Thymus (tissue), 11 donors: ENCODE measurements around the gene EFCAB5. TPM values are rescaled to one million over a fixed set of nuclear protein-coding genes. Genes with fewer than 3 reads are reported as not detected.
"Not testable (repeated sequence)": the region's sequence is repeated elsewhere in the genome, so short reads cannot be mapped to it uniquely, and the experiment has no call there.

Experiments
- DNase-seq, 9 donors: peaks; one replicate each; pipeline ENCODE4 v3.0.0-alpha.2; 2013; ENCODE audit warnings: low spot score in 9 of 9, low read depth in 6 of 9, missing footprints in 1 of 9
- H3K27ac ChIP-seq, 2 donors: one replicate each; pipeline ENCODE4 v1.5.1; 2013; ENCODE audit warnings: control low read depth in 1 of 2, low read depth in 1 of 2, low read length in 1 of 2, mild to moderate bottlenecking in 1 of 2, moderate library complexity in 1 of 2
- H3K27me3 ChIP-seq, 2 donors: one replicate each; pipeline ENCODE4 v1.5.1; 2013; ENCODE audit warnings: low read length in 1 of 2; ENCODE audit not compliant: control insufficient read depth in 2 of 2, insufficient read depth in 1 of 2
- H3K36me3 ChIP-seq, 2 donors: one replicate each; pipeline ENCODE4 v1.5.1; 2013; ENCODE audit warnings: low read length in 1 of 2, mild to moderate bottlenecking in 1 of 2, moderate library complexity in 1 of 2; ENCODE audit not compliant: control insufficient read depth in 2 of 2, insufficient read depth in 2 of 2
- H3K4me1 ChIP-seq, 2 donors: one replicate each; pipeline ENCODE4 v1.5.1; 2013; ENCODE audit warnings: low read length in 2 of 2; ENCODE audit not compliant: control insufficient read depth in 2 of 2, insufficient read depth in 2 of 2
- H3K4me3 ChIP-seq, 2 donors: one replicate each; pipeline ENCODE4 v1.5.1; 2013; ENCODE audit warnings: low read length in 2 of 2, control low read depth in 1 of 2, mild to moderate bottlenecking in 1 of 2
- H3K9me3 ChIP-seq, 2 donors: one replicate each; pipeline ENCODE4 v1.5.1; 2013; ENCODE audit warnings: low read length in 1 of 2, mild to moderate bottlenecking in 1 of 2; ENCODE audit not compliant: control insufficient read depth in 2 of 2, insufficient read depth in 1 of 2
- WGBS: extraction: QIAGEN DNeasy Blood & Tissue Kit; methylation state at CpG from one replicate; pipeline ENCODE4 v1.1.7; 2013; 5-methylcytosine and 5-hydroxymethylcytosine counted together
- polyA plus RNA-seq: library from polyadenylated mRNA; stranded (reverse); fragments of 200-250 nt; gene quantifications from one replicate; pipeline ENCODE4 v1.2.3, GENCODE V29; 2013
- total RNA-seq: library from RNA; stranded (reverse); fragments of 120-200 nt; gene quantifications from one replicate; pipeline ENCODE4 v1.2.4, GENCODE V29; 2013
- donor health status: healthy.

Gene EFCAB5
- total and polyA plus RNA-seq, 2 donors = 0.57 to 1.5 TPM

GRCh38 chr17:29957488-29957887 is 16.1 kb downstream of the EFCAB5 start:
- H3K27me3 ChIP-seq, DNase-seq, H3K4me1 ChIP-seq, H3K4me3 ChIP-seq, H3K36me3 ChIP-seq, H3K27ac ChIP-seq: not testable (repeated sequence)
- peaks cover 4 to 11% of the 10 kb centered on the region in 2 donors for H3K9me3 ChIP-seq
- 98% methylated on average over 1 of the region's 1 CpG for whole genome bisulfite sequencing

GRCh38 chr17:29958947-29959657 is 17.7 kb downstream of the EFCAB5 start:
- Histone ChIP-seq H3K4me3 (no peak overlapping the region), H3K4me1 (no peaks in the 10 kb centered on the region), H3K27ac (no peak overlapping the region), H3K9me3 (peaks cover 4 to 10% of the 10 kb centered on the region in 2 donors), H3K36me3 (no peaks in the 10 kb centered on the region), H3K27me3 (no peaks in the 10 kb centered on the region)
- no peak for DNase-seq
- 92% methylated on average over 4 of the region's 4 CpGs for WGBS

- no peak for DNase-seq
- 97% methylated on average over 4 of the region's 4 CpGs for WGBS
These were observed 18.4 kb downstream of the EFCAB5 start for GRCh38 chr17:29959658-29960337.

GRCh38 chr17:29962656-29963055 is 21.2 kb downstream of the EFCAB5 start:
- WGBS = 99% methylated on average over 2 of the region's 2 CpGs
- Histone ChIP-seq H3K36me3 (no peaks in the 10 kb centered on the region), H3K4me1 (no peaks in the 10 kb centered on the region), H3K4me3 (no peak overlapping the region), H3K27ac (no peak overlapping the region), H3K27me3 (no peaks in the 10 kb centered on the region), H3K9me3 (no peaks in the 10 kb centered on the region)
- DNase-seq = no peak

More at GRCh38 chr17:29959658-29960337, 18.4 kb downstream of the EFCAB5 start:
- Histone ChIP-seq H3K36me3 (no peaks in the 10 kb centered on the region), H3K27ac (no peak overlapping the region), H3K9me3 (peaks cover 0 to 3% of the 10 kb centered on the region in 2 donors), H3K4me3 (no peak overlapping the region), H3K27me3 (no peaks in the 10 kb centered on the region), H3K4me1 (no peaks in the 10 kb centered on the region)

- H3K4me3 ChIP-seq = no peak overlapping the region
- WGBS = 96% methylated on average over 5 of the region's 5 CpGs
These were observed 26.8 kb downstream of the EFCAB5 start for GRCh38 chr17:29968271-29968670.

GRCh38 chr17:29972277-29972676 is 30.8 kb downstream of the EFCAB5 start:
- Histone ChIP-seq H3K27me3 (no peaks in the 10 kb centered on the region), H3K4me3 (no peak overlapping the region), H3K36me3 (no peaks in the 10 kb centered on the region), H3K9me3 (no peaks in the 10 kb centered on the region), H3K27ac (no peak overlapping the region), H3K4me1 (no peaks in the 10 kb centered on the region)
- DNase-seq = no peak
- 98% methylated on average over 18 of the region's 18 CpGs for WGBS

More at GRCh38 chr17:29968271-29968670, 26.8 kb downstream of the EFCAB5 start:
- no peaks in the 10 kb centered on the region for H3K36me3 ChIP-seq
- no peak overlapping the region for H3K27ac ChIP-seq
- DNase-seq = no peak
- no peaks in the 10 kb centered on the region for H3K9me3 ChIP-seq
- no peaks in the 10 kb centered on the region for H3K27me3 ChIP-seq
- no peaks in the 10 kb centered on the region for H3K4me1 ChIP-seq

GRCh38 chr17:29973005-29973404 is 31.6 kb downstream of the EFCAB5 start:
- no peak for DNase-seq
- 99% methylated on average over 3 of the region's 3 CpGs for WGBS
- H3K27me3 ChIP-seq = no peaks in the 10 kb centered on the region

GRCh38 chr17:29977836-29978235 is 36.4 kb downstream of the EFCAB5 start:
- Histone ChIP-seq H3K4me1 (no peaks in the 10 kb centered on the region), H3K4me3 (no peak overlapping the region), H3K27me3 (no peaks in the 10 kb centered on the region), H3K27ac (no peak overlapping the region), H3K9me3 (no peaks in the 10 kb centered on the region), H3K36me3 (no peaks in the 10 kb centered on the region)
- WGBS = 92% methylated on average over 1 of the region's 1 CpG
- DNase-seq = no peak

More at GRCh38 chr17:29973005-29973404, 31.6 kb downstream of the EFCAB5 start:
- Histone ChIP-seq H3K4me1 (no peaks in the 10 kb centered on the region), H3K9me3 (no peaks in the 10 kb centered on the region), H3K27ac (no peak overlapping the region), H3K4me3 (no peak overlapping the region), H3K36me3 (no peaks in the 10 kb centered on the region)

- Histone ChIP-seq H3K27ac (no peak overlapping the region), H3K27me3 (no peaks in the 10 kb centered on the region), H3K4me3 (no peak overlapping the region), H3K4me1 (no peaks in the 10 kb centered on the region), H3K36me3 (no peaks in the 10 kb centered on the region), H3K9me3 (peaks cover 0 to 3% of the 10 kb centered on the region in 2 donors)
- WGBS = 98% methylated on average over 1 of the region's 1 CpG
- no peak for DNase-seq
These were observed 38.8 kb downstream of the EFCAB5 start for GRCh38 chr17:29980261-29980660.
